GM20000 (cell line): Measurements from ENCODE around the gene SF3B6.
"Not testable (repeated sequence)": the region's sequence is repeated elsewhere in the genome, so short reads cannot be mapped to it uniquely, and the experiment has no call there.

Experiments used
- DNase-seq: peaks from one replicate; pipeline ENCODE4 v3.0.0; 2012; ENCODE audit warnings: low spot score
- TF ChIP-seq, protein P1 (sequence below): IDR thresholded peaks from 2 replicates; pipeline ENCODE4 v1.5.1; 2012; ENCODE audit warnings: mild to moderate bottlenecking, control low read depth; ENCODE audit errors: extremely low read depth, missing control alignments

SF3B6 gene

GRCh38 chr2:24117902-24118301 lies 41.8 kb upstream of the SF3B6 start:
- DNase-seq = no peak
- TF ChIP-seq, protein P1, sequence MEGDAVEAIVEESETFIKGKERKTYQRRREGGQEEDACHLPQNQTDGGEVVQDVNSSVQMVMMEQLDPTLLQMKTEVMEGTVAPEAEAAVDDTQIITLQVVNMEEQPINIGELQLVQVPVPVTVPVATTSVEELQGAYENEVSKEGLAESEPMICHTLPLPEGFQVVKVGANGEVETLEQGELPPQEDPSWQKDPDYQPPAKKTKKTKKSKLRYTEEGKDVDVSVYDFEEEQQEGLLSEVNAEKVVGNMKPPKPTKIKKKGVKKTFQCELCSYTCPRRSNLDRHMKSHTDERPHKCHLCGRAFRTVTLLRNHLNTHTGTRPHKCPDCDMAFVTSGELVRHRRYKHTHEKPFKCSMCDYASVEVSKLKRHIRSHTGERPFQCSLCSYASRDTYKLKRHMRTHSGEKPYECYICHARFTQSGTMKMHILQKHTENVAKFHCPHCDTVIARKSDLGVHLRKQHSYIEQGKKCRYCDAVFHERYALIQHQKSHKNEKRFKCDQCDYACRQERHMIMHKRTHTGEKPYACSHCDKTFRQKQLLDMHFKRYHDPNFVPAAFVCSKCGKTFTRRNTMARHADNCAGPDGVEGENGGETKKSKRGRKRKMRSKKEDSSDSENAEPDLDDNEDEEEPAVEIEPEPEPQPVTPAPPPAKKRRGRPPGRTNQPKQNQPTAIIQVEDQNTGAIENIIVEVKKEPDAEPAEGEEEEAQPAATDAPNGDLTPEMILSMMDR = no peak

GRCh38 chr2:24115057-24115456 lies 38.9 kb upstream of the SF3B6 start:
- TF ChIP-seq, protein P1 = no peak
- DNase-seq = no peak

DNA sequence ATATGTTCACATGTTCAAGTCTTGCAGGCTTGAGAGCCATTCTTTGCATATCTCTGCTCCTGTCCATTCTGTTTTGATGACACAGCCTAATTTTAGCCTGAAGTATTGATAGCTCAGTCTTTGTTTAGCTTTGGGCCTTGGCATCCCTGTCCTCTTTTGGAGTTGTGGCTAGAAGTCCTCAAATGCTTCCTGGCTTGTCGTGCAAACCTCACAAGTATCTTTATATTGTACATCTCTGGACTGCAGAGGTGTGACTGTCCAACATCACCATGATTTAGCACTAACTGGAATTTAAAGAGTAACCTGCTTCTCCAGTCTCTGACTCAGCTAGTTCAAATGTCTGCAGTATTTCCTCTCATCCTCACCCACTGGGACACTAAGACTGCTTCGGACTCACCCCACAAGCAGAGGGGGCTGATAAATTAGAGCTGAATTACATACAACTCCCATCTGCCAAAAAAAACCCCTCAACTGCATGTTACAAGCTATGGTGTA lies 35.3 kb upstream of the SF3B6 start:
- no peak for DNase-seq
- TF ChIP-seq, protein P1 = no peak

GRCh38 chr2:24110660-24111303 lies 34.7 kb upstream of the SF3B6 start:
- no peak for DNase-seq
- TF ChIP-seq, protein P1 = no peak

GRCh38 chr2:24109431-24109830 lies 33.3 kb upstream of the SF3B6 start:
- not testable (repeated sequence) for DNase-seq

- no peak for DNase-seq
- TF ChIP-seq, protein P1 = no peak
These were observed 31.2 kb upstream of the SF3B6 start for GRCh38 chr2:24107336-24107735.

DNA sequence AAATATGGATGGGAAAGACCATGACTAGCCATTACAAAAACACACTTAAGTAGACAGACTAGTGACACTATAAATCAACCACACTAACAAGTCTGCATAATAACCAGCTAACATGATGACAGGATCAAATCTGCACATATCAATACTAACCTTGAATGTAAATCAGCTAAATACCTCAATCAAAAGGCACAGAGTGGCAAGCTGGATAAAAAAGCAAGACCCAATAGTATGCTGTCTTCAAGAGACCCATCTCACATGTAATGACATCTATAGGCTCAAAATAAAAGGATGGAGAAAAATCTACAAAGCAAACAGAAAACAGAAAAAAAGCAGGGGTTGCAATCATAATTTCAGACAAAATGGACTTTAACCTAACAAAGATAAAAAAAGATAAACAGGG lies 30.7 kb upstream of the SF3B6 start:
- no peak for DNase-seq
- TF ChIP-seq, protein P1 = no peak

DNA sequence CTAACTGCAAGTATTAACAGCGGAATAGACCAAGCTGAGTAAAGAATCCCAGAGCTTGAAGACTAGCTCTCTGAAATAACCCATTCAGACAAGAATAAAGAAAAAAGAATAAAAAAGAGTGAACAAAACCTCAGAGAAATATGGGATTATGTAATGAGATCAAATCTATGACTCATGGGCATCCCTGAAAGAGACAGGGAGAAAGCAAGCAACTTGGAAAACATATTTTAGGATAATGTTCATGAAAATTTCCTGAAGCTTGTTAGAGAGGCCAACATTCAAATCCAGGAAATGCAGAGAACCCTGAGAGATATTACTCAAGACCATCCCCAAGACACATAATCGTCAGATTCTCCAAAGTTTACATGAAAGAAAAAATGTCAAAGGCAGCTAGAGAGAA lies 29.7 kb upstream of the SF3B6 start:
- no peak for DNase-seq
- TF ChIP-seq, protein P1 = no peak
